Activated T-helper 1 cell treated with anti-CD3 and anti-CD28 coated beads, Interleukin-2, amount 50 U/mL, for 16 hours (primary cell): ENCODE measurements around the gene DBP.

Experiments
- DNase-seq, 2 donors: peaks; one replicate each; pipeline ENCODE4 v3.0.0-alpha.2; 2020; ENCODE audit warnings: low read depth in 1 of 2, low spot score in 1 of 2

The DBP gene

GRCh38 chr19:48582168-48582567, 55.0 kb downstream of the DBP start:
- DNase-seq: no peak
